ENCODE data around the gene HAGH. TPM values are rescaled to one million over a fixed set of nuclear protein-coding genes. Genes with fewer than 3 reads are reported as not detected.

Gene HAGH
- total RNA-seq, 6 experiments from 2014 or later, result 34.2 to 55.3 (median 38.7) TPM

GRCh38 chr16:1830213-1830612, 3.6 kb upstream of the HAGH start:
- H3K27ac Mint-ChIP-seq, result no peak overlapping the region
- H3K36me3 Mint-ChIP-seq (ENCODE audit: low read depth), result peaks cover 11% of the 10 kb centered on the region

GRCh38 chr16:1828645-1829410, 2.2 kb upstream of the HAGH start:
- peak overlapping the region; percentile 97 for H3K4me3 Mint-ChIP-seq
- peaks cover 11% of the 10 kb centered on the region for H3K36me3 Mint-ChIP-seq (ENCODE audit: low read depth)
- H3K4me1 Mint-ChIP-seq (ENCODE audit: low read depth), result peaks cover 34% of the 10 kb centered on the region
- no peak for TF ChIP-seq CTCF (IDR thresholded peaks at IDR 0.05)
- peaks cover 6% of the 10 kb centered on the region for H3K27me3 Mint-ChIP-seq (ENCODE audit: insufficient read depth)
- H3K27ac Mint-ChIP-seq, result no peak overlapping the region
- no peaks in the 10 kb centered on the region for H3K9me3 Mint-ChIP-seq
- no peak for DNase-seq

More at GRCh38 chr16:1830213-1830612, 3.6 kb upstream of the HAGH start:
- DNase-seq, result no peak
- Mint-ChIP-seq H3K4me3 (no peak overlapping the region), H3K4me1 (ENCODE audit: low read depth) (peaks cover 25% of the 10 kb centered on the region), H3K9me3 (no peaks in the 10 kb centered on the region), H3K27me3 (ENCODE audit: insufficient read depth) (peaks cover 3% of the 10 kb centered on the region)
- no peak for TF ChIP-seq CTCF (IDR thresholded peaks at IDR 0.05)

GRCh38 chr16:1825864-1826690, 548 bp downstream of the HAGH start:
- Mint-ChIP-seq H3K4me1 (ENCODE audit: low read depth) (peaks cover 33% of the 10 kb centered on the region), H3K4me3 (peak overlapping the region; percentile 81), H3K27ac (no peak overlapping the region), H3K36me3 (ENCODE audit: low read depth) (peaks cover 6% of the 10 kb centered on the region), H3K9me3 (no peaks in the 10 kb centered on the region), H3K27me3 (ENCODE audit: insufficient read depth) (peaks cover 3% of the 10 kb centered on the region; the same call in 1 of the 2 replicates)
- peak; percentile 11; the same call in 1 of the 2 replicates for TF ChIP-seq CTCF (IDR thresholded peaks at IDR 0.05)
- DNase-seq, result peak; percentile 6

GRCh38 chr16:1825381-1825863, 1.2 kb downstream of the HAGH start:
- peaks cover 3% of the 10 kb centered on the region; the same call in 1 of the 2 replicates for H3K27me3 Mint-ChIP-seq (ENCODE audit: insufficient read depth)
- H3K27ac Mint-ChIP-seq, result no peak overlapping the region
- H3K36me3 Mint-ChIP-seq (ENCODE audit: low read depth), result peaks cover 6% of the 10 kb centered on the region
- no peak for DNase-seq
- no peaks in the 10 kb centered on the region for H3K9me3 Mint-ChIP-seq
- TF ChIP-seq CTCF (IDR thresholded peaks at IDR 0.05), result no peak
- peak overlapping the region; percentile 81 for H3K4me3 Mint-ChIP-seq
- H3K4me1 Mint-ChIP-seq (ENCODE audit: low read depth), result peaks cover 33% of the 10 kb centered on the region

- Mint-ChIP-seq H3K4me3 (no peak overlapping the region), H3K9me3 (no peaks in the 10 kb centered on the region), H3K27ac (no peak overlapping the region), H3K36me3 (ENCODE audit: low read depth) (peaks cover 6% of the 10 kb centered on the region), H3K27me3 (ENCODE audit: insufficient read depth) (peaks cover 3% of the 10 kb centered on the region; the same call in 1 of the 2 replicates), H3K4me1 (ENCODE audit: low read depth) (peaks cover 26% of the 10 kb centered on the region)
- peak; percentile 64 for DNase-seq
- TF ChIP-seq CTCF (IDR thresholded peaks at IDR 0.05), result peak; percentile 60
These were observed 2.8 kb downstream of the HAGH start for GRCh38 chr16:1823821-1824220.

Measured in HFFc6 (cell line).